PC-3 (cell line): Measurements from ENCODE around the gene MARCHF11.

Experiments used
- EZH2 ChIP-seq: fragments of 300-600 bp; sonication (generic); IDR thresholded peaks from one replicate; pipeline ENCODE4 v1.6.1; 2017; ENCODE audit warnings: antibody characterized with exemption, mild to moderate bottlenecking, low read length; ENCODE audit not compliant: unreplicated experiment
- TF ChIP-seq, protein P1 (sequence below): fragments of 300-600 bp; sonication (generic); conservative IDR thresholded peaks from 2 replicates; pipeline ENCODE4 v1.5.1; 2017; ENCODE audit warnings: antibody characterized with exemption, low read depth, mild to moderate bottlenecking, low read length

DNA sequence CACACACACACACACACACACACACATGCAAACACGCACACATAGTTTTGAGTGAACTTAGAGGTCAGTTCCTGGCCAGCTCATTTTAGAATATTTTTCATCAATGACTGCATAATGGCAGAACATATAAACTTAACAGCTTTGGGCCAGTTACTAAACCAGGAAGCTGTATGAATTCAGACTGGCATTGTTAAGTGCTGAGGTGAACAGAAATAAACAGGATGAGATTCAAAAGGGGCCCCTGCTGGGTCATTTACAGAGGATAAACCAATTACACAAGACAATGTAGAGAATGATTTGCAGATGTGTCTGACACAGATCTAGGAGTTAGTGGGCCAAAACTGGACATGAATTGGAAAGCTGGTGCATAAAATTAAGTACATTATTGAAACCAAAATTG lies 44.6 kb downstream of the MARCHF11 start:
- TF ChIP-seq, protein P1, sequence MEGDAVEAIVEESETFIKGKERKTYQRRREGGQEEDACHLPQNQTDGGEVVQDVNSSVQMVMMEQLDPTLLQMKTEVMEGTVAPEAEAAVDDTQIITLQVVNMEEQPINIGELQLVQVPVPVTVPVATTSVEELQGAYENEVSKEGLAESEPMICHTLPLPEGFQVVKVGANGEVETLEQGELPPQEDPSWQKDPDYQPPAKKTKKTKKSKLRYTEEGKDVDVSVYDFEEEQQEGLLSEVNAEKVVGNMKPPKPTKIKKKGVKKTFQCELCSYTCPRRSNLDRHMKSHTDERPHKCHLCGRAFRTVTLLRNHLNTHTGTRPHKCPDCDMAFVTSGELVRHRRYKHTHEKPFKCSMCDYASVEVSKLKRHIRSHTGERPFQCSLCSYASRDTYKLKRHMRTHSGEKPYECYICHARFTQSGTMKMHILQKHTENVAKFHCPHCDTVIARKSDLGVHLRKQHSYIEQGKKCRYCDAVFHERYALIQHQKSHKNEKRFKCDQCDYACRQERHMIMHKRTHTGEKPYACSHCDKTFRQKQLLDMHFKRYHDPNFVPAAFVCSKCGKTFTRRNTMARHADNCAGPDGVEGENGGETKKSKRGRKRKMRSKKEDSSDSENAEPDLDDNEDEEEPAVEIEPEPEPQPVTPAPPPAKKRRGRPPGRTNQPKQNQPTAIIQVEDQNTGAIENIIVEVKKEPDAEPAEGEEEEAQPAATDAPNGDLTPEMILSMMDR: no peak
- TF ChIP-seq EZH2: no peak
